ENCODE results near the gene ALDH5A1. TPM values are rescaled to one million over a fixed set of nuclear protein-coding genes. Genes with fewer than 3 reads are reported as not detected.

ALDH5A1 gene
- total and polyA plus RNA-seq, 10 of the 15 experiments (the other 5 are each of a cell fraction or from before 2014, with no cell fraction given) = 2.6 to 13.8 (median 9.3) TPM

DNA sequence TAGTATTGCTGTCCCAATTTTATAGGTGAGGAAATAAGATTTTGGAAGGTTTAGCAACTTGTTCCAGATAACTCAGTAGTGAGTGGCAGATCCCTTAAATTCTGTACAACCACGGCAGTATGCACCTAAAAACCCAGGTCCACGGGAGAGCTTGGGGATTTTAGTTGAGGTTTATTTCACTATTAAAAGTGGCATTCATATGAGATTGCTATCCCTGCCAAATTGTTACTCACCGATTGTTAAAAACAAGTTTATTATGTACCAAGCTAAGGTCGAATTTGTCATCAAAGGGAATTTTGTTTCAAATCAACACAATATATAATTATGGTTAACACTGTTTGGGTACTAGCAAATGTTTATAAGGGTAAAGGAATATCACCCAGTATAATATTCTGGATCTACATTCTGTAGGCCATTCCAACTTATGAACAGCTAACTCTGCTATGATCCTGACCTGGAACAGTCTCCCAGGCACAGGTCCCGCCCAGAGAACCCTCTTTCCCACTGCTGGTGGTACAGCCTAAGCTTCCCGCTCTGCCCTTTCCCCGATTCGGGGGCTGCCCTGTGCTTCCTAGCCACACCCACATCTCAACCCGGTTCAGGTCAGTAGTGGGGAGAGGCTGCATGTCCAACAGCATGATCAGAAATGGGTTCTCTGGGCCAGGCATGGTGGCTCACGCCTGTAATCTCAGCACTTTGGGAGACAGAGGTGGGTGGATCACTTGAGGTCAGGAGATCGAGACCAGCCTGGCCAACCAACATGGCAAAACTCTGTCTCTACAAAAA, 30.3 kb upstream of the ALDH5A1 start:
- 78% methylated on average over 11 of the region's 11 CpGs for WGBS (ENCODE audit: insufficient coverage, insufficient replicate concordance, low lambda C conversion rate, missing lambda C conversion rate)
- no peak for ATAC-seq
- ChIA-PET SMC1A (ENCODE audit: uncharacterized antibody, unreplicated experiment) (interaction anchor here (0.6 kb wide), 1 partner anchor 57 kb away, joined by 3 read pairs; no protein-coding TSS in a partner anchor), POLR2A (no interaction called here), CTCF (no interaction called here), RAD21 (ENCODE audit: unreplicated experiment) (interaction anchor here (0.9 kb wide), 1 partner anchor 24 kb away, joined by 3 read pairs; no protein-coding TSS in a partner anchor)
- Histone ChIP-seq H3K9me3 (replicated peaks; ENCODE audit: control insufficient read depth, insufficient read depth, low read length) (no peaks in the 10 kb centered on the region), H3K27ac (ENCODE audit: control insufficient read depth, insufficient read depth) (no peak overlapping the region), H4K20me1 (ENCODE audit: control insufficient read depth, insufficient read depth) (no peaks in the 10 kb centered on the region), H3K36me3 (ENCODE audit: control insufficient read depth in 2 of 2, insufficient read depth in 2 of 2, low read length in 1 of 2) (no peaks in the 10 kb centered on the region), H3K9ac (ENCODE audit: control insufficient read depth, insufficient read depth, low read length) (no peak overlapping the region), H2AFZ (ENCODE audit: control insufficient read depth, low read depth, low read length) (no peak overlapping the region), H3K27me3 (replicated peaks in 1 of 2; ENCODE audit: control insufficient read depth in 2 of 2, insufficient read depth in 2 of 2, low read length in 1 of 2) (no peaks in the 10 kb centered on the region), H3K79me2 (ENCODE audit: control insufficient read depth, insufficient read depth, low read length) (no peaks in the 10 kb centered on the region), H3K4me2 (ENCODE audit: control insufficient read depth, insufficient read depth) (no peak overlapping the region), H3K4me3 (no peak overlapping the region), H3K4me1 (ENCODE audit: control insufficient read depth, insufficient read depth, low read length) (no peaks in the 10 kb centered on the region)
- no peak for DNase-seq (ENCODE audit: low read depth, low spot score)
- intact Hi-C loops (cut with micrococcal nuclease; ENCODE audit: unreplicated experiment) = no loop called here
- in situ Hi-C loops (cut with MboI) = no loop called here
- no TSS peak for BruUV-seq (replicated peaks)
- TF ChIP-seq NFYA (IDR thresholded peaks at IDR 0.05; ENCODE audit: borderline replicate concordance, low read depth, low read length) (no peak), TCF7 (IDR thresholded peaks at IDR 0.05; ENCODE audit: borderline replicate concordance) (no peak), RAD21 (IDR thresholded peaks at IDR 0.05; ENCODE audit: insufficient read depth, low read depth, low read length) (no peak), NR2C2 (IDR thresholded peaks at IDR 0.05; ENCODE audit: borderline replicate concordance, control insufficient read depth, insufficient read length, low read depth) (no peak), SMC3 (IDR thresholded peaks at IDR 0.05; ENCODE audit: borderline replicate concordance, low read length) (no peak), GATAD2B (conservative IDR thresholded peaks at IDR 0.05; ENCODE audit: low read depth) (no peak), LARP7 (IDR thresholded peaks at IDR 0.05) (no peak), PML (IDR thresholded peaks at IDR 0.05; ENCODE audit: low read length) (no peak), STAT3 (IDR thresholded peaks at IDR 0.05; ENCODE audit: low read depth, low read length) (no peak), ZBED1 (IDR thresholded peaks at IDR 0.05; ENCODE audit: borderline replicate concordance) (no peak)
- TF ChIP-seq, protein P1, sequence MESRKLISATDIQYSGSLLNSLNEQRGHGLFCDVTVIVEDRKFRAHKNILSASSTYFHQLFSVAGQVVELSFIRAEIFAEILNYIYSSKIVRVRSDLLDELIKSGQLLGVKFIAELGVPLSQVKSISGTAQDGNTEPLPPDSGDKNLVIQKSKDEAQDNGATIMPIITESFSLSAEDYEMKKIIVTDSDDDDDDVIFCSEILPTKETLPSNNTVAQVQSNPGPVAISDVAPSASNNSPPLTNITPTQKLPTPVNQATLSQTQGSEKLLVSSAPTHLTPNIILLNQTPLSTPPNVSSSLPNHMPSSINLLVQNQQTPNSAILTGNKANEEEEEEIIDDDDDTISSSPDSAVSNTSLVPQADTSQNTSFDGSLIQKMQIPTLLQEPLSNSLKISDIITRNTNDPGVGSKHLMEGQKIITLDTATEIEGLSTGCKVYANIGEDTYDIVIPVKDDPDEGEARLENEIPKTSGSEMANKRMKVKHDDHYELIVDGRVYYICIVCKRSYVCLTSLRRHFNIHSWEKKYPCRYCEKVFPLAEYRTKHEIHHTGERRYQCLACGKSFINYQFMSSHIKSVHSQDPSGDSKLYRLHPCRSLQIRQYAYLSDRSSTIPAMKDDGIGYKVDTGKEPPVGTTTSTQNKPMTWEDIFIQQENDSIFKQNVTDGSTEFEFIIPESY (IDR thresholded peaks at IDR 0.05) = no peak
- TF ChIP-seq, protein P2, sequence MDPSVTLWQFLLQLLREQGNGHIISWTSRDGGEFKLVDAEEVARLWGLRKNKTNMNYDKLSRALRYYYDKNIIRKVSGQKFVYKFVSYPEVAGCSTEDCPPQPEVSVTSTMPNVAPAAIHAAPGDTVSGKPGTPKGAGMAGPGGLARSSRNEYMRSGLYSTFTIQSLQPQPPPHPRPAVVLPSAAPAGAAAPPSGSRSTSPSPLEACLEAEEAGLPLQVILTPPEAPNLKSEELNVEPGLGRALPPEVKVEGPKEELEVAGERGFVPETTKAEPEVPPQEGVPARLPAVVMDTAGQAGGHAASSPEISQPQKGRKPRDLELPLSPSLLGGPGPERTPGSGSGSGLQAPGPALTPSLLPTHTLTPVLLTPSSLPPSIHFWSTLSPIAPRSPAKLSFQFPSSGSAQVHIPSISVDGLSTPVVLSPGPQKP (IDR thresholded peaks at IDR 0.05; ENCODE audit: low read depth, low read length) = no peak
- TF ChIP-seq, protein P3, sequence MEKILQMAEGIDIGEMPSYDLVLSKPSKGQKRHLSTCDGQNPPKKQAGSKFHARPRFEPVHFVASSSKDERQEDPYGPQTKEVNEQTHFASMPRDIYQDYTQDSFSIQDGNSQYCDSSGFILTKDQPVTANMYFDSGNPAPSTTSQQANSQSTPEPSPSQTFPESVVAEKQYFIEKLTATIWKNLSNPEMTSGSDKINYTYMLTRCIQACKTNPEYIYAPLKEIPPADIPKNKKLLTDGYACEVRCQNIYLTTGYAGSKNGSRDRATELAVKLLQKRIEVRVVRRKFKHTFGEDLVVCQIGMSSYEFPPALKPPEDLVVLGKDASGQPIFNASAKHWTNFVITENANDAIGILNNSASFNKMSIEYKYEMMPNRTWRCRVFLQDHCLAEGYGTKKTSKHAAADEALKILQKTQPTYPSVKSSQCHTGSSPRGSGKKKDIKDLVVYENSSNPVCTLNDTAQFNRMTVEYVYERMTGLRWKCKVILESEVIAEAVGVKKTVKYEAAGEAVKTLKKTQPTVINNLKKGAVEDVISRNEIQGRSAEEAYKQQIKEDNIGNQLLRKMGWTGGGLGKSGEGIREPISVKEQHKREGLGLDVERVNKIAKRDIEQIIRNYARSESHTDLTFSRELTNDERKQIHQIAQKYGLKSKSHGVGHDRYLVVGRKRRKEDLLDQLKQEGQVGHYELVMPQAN (conservative IDR thresholded peaks at IDR 0.05) = no peak
- TF ChIP-seq, protein P4, sequence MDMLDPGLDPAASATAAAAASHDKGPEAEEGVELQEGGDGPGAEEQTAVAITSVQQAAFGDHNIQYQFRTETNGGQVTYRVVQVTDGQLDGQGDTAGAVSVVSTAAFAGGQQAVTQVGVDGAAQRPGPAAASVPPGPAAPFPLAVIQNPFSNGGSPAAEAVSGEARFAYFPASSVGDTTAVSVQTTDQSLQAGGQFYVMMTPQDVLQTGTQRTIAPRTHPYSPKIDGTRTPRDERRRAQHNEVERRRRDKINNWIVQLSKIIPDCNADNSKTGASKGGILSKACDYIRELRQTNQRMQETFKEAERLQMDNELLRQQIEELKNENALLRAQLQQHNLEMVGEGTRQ (IDR thresholded peaks at IDR 0.05; ENCODE audit: borderline replicate concordance, low read depth, low read length) = no peak
- TF ChIP-seq, protein P5, sequence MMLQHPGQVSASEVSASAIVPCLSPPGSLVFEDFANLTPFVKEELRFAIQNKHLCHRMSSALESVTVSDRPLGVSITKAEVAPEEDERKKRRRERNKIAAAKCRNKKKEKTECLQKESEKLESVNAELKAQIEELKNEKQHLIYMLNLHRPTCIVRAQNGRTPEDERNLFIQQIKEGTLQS (IDR thresholded peaks at IDR 0.05; ENCODE audit: borderline replicate concordance, extremely low read depth, low read depth, low read length) = no peak
- no peak for FAIRE-seq
